SJCRH30 (cell line): ENCODE measurements around the gene SLC6A2. TPM values are rescaled to one million over a fixed set of nuclear protein-coding genes. Genes with fewer than 3 reads are reported as not detected.
"Not testable (repeated sequence)": the region's sequence is repeated elsewhere in the genome, so short reads cannot be mapped to it uniquely, and the experiment has no call there.

Experiments used
- DNase-seq, 2 experiments: peaks; one replicate each; pipeline ENCODE4 v3.0.0-alpha.2; 2015 to 2020
- H3K27ac ChIP-seq: fragments of 250-450 bp; sonication (Bioruptor Pico); 2 replicates; pipeline ENCODE4 v1.5.1; 2020; ENCODE audit warnings: mild to moderate bottlenecking, moderate library complexity
- H3K27me3 ChIP-seq: fragments of 250-450 bp; sonication (Bioruptor Pico); 2 replicates; pipeline ENCODE4 v1.5.1; 2020; ENCODE audit warnings: mild to moderate bottlenecking, moderate library complexity
- H3K36me3 ChIP-seq: fragments of 250-450 bp; sonication (Bioruptor Pico); 2 replicates; pipeline ENCODE4 v1.5.1; 2020; ENCODE audit warnings: mild to moderate bottlenecking, moderate library complexity
- H3K4me1 ChIP-seq: fragments of 250-450 bp; sonication (Bioruptor Pico); 2 replicates; pipeline ENCODE4 v1.5.1; 2020; ENCODE audit warnings: mild to moderate bottlenecking, moderate library complexity
- H3K4me3 ChIP-seq: fragments of 250-450 bp; sonication (Bioruptor Pico); 2 replicates; pipeline ENCODE4 v1.5.1; 2020; ENCODE audit warnings: mild to moderate bottlenecking, moderate library complexity
- H3K9me3 ChIP-seq: fragments of 250-450 bp; sonication (Bioruptor Pico); replicated peaks from 2 replicates; pipeline ENCODE4 v1.5.1; 2020; ENCODE audit warnings: mild to moderate bottlenecking, moderate library complexity
- total RNA-seq: library from RNA; depleted of rRNA; stranded (reverse); fragments of >200 nt; shearing (Covaris generic); gene quantifications from 2 replicates; pipeline ENCODE4 v1.2.3, GENCODE V29; 2014; rRNA removed

Gene SLC6A2
- total RNA-seq, 1 experiment from 2014 or later, result not detected

- H3K4me3 ChIP-seq, result no peak overlapping the region
Observed at GRCh38 chr16:55735120-55735781, 79.5 kb downstream of the SLC6A2 start.

GRCh38 chr16:55736671-55737070, 80.9 kb downstream of the SLC6A2 start:
- Histone ChIP-seq H3K9me3 (peaks cover 2% of the 10 kb centered on the region; the same call in 1 of the 2 replicates), H3K36me3 (no peaks in the 10 kb centered on the region), H3K27ac (no peak overlapping the region), H3K4me1 (no peaks in the 10 kb centered on the region), H3K4me3 (no peak overlapping the region), H3K27me3 (peaks cover 45% of the 10 kb centered on the region)
- no peak for DNase-seq

More at GRCh38 chr16:55735120-55735781, 79.5 kb downstream of the SLC6A2 start:
- Histone ChIP-seq H3K36me3 (no peaks in the 10 kb centered on the region), H3K27ac (no peak overlapping the region), H3K27me3 (peaks cover 39% of the 10 kb centered on the region), H3K4me1 (no peaks in the 10 kb centered on the region), H3K9me3 (peaks cover 2% of the 10 kb centered on the region; the same call in 1 of the 2 replicates)
- no peak for DNase-seq

GRCh38 chr16:55737318-55737717, 81.5 kb downstream of the SLC6A2 start:
- Histone ChIP-seq H3K9me3 (peaks cover 2% of the 10 kb centered on the region; the same call in 1 of the 2 replicates), H3K27me3 (peaks cover 45% of the 10 kb centered on the region), H3K36me3 (no peaks in the 10 kb centered on the region), H3K4me1 (no peaks in the 10 kb centered on the region), H3K27ac (no peak overlapping the region), H3K4me3 (no peak overlapping the region)
- no peak for DNase-seq

GRCh38 chr16:55737966-55738365, 82.2 kb downstream of the SLC6A2 start:
- Histone ChIP-seq H3K4me3 (no peak overlapping the region), H3K9me3 (peaks cover 2% of the 10 kb centered on the region; the same call in 1 of the 2 replicates), H3K36me3 (no peaks in the 10 kb centered on the region), H3K27ac (no peak overlapping the region), H3K27me3 (peaks cover 40% of the 10 kb centered on the region), H3K4me1 (no peaks in the 10 kb centered on the region)
- DNase-seq, result no peak

GRCh38 chr16:55746081-55746480, 90.3 kb downstream of the SLC6A2 start:
- Histone ChIP-seq H3K4me1 (no peaks in the 10 kb centered on the region), H3K27me3 (peaks cover 20% of the 10 kb centered on the region), H3K9me3 (no peaks in the 10 kb centered on the region), H3K27ac (no peak overlapping the region), H3K4me3 (no peak overlapping the region), H3K36me3 (no peaks in the 10 kb centered on the region)
- DNase-seq, result no peak

GRCh38 chr16:55747785-55748184, 92.0 kb downstream of the SLC6A2 start:
- no peaks in the 10 kb centered on the region for H3K36me3 ChIP-seq
- DNase-seq, result no peak
- H3K27ac ChIP-seq, result no peak overlapping the region
- no peaks in the 10 kb centered on the region for H3K9me3 ChIP-seq
- no peak overlapping the region for H3K4me3 ChIP-seq
- H3K4me1 ChIP-seq, result no peaks in the 10 kb centered on the region
- peaks cover 20% of the 10 kb centered on the region for H3K27me3 ChIP-seq

- not testable (repeated sequence) for DNase-seq, H3K36me3 ChIP-seq, H3K27ac ChIP-seq, H3K4me3 ChIP-seq, H3K27me3 ChIP-seq, H3K9me3 ChIP-seq, H3K4me1 ChIP-seq
Observed at GRCh38 chr16:55752465-55753144, 96.8 kb downstream of the SLC6A2 start.

- not testable (repeated sequence) for H3K4me1 ChIP-seq, DNase-seq, H3K4me3 ChIP-seq, H3K36me3 ChIP-seq, H3K27ac ChIP-seq, H3K27me3 ChIP-seq, H3K9me3 ChIP-seq
Observed at GRCh38 chr16:55753145-55753631, 97.4 kb downstream of the SLC6A2 start.

Other genes starting within 250 kb of the SLC6A2 start
- 142 and 145 TPM in 2 replicates for gene MMP2, start 176.8 kb upstream of the SLC6A2 start, total RNA-seq
- 16.1 and 16.8 TPM in 2 replicates for gene LPCAT2, start 146.9 kb upstream of the SLC6A2 start, total RNA-seq
- gene CAPNS2, start 89.3 kb upstream of the SLC6A2 start, total RNA-seq, result 0.13 TPM in 1 of 2 replicates, not detected in the other
- gene CES1, start 177.1 kb downstream of the SLC6A2 start, total RNA-seq, result not detected in 2 replicates
- not detected in 2 replicates for gene CES5A, start 219.4 kb downstream of the SLC6A2 start, total RNA-seq